IgD-negative memory B cell (primary cell): ENCODE results near the gene LMF1. TPM values are rescaled to one million over a fixed set of nuclear protein-coding genes. Genes with fewer than 3 reads are reported as not detected.
"Not testable (repeated sequence)": the region's sequence is repeated elsewhere in the genome, so short reads cannot be mapped to it uniquely, and the experiment has no call there.

ENCODE experiments used
- H3K27ac Mint-ChIP-seq, 3 donors: one replicate each; pipeline ENCODE4 v1.8.0; 2020 to 2022; ENCODE audit warnings: mild to moderate bottlenecking in 3 of 3, mixed read lengths in 3 of 3, moderate library complexity in 1 of 3
- H3K27me3 Mint-ChIP-seq: one replicate; pipeline ENCODE4 v1.8.0; 2021; ENCODE audit warnings: mixed read lengths
- H3K36me3 Mint-ChIP-seq: one replicate; pipeline ENCODE4 v1.8.0; 2020; ENCODE audit warnings: mild to moderate bottlenecking, mixed read lengths
- H3K4me1 Mint-ChIP-seq, 3 donors: one replicate each; pipeline ENCODE4 v1.8.0; 2020 to 2022; ENCODE audit warnings: mixed read lengths in 3 of 3, mild to moderate bottlenecking in 1 of 3
- H3K4me3 Mint-ChIP-seq, 4 donors: one replicate each; pipeline ENCODE4 v1.8.0; 2020 to 2022; ENCODE audit warnings: mild to moderate bottlenecking in 4 of 4, mixed read lengths in 4 of 4, moderate library complexity in 3 of 4
- H3K9me3 Mint-ChIP-seq, 3 donors: one replicate each; pipeline ENCODE4 v1.8.0; 2020 to 2021; ENCODE audit warnings: mixed read lengths in 3 of 3, mild to moderate bottlenecking in 1 of 3
- polyA plus RNA-seq: library from polyadenylated mRNA; unstranded; fragments of 300-500 nt; fragmentation: Illumina TruSeq; gene quantifications from one replicate; pipeline ENCODE4 v1.2.3, GENCODE V29; 2021

Gene LMF1
- polyA plus RNA-seq, 1 donor from 2014 or later: 16.1 TPM

DNA sequence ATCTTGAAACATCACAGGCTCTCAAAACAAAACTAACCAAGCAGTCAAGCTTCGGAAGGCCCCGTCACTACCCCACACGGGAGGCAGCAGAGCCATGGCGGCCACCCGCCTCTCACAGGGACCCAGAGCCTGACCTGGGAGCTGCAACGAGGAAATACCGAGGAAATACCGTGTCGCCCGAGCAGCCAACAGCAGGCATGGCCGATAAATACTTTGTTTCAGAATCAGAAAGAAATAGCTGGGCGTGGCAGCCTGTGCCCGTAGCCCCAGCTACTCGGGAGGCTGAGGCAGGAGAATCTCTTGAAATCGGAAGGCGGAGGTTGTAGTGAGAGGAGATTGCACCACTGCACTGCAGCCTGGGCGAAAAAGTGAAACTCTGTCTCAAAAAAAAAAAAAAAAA lies 6.9 kb downstream of the LMF1 start:
- Mint-ChIP-seq H3K27me3 (no peaks in the 10 kb centered on the region), H3K36me3 (peaks cover 18% of the 10 kb centered on the region), H3K27ac (no peak overlapping the region), H3K9me3 (peaks cover 0 to 4% (median 0%) of the 10 kb centered on the region in 3 donors), H3K4me3 (peak overlapping the region in 2 of 4 donors; percentile 60 to 67), H3K4me1 (peaks cover 3 to 26% (median 12%) of the 10 kb centered on the region in 3 donors)

DNA sequence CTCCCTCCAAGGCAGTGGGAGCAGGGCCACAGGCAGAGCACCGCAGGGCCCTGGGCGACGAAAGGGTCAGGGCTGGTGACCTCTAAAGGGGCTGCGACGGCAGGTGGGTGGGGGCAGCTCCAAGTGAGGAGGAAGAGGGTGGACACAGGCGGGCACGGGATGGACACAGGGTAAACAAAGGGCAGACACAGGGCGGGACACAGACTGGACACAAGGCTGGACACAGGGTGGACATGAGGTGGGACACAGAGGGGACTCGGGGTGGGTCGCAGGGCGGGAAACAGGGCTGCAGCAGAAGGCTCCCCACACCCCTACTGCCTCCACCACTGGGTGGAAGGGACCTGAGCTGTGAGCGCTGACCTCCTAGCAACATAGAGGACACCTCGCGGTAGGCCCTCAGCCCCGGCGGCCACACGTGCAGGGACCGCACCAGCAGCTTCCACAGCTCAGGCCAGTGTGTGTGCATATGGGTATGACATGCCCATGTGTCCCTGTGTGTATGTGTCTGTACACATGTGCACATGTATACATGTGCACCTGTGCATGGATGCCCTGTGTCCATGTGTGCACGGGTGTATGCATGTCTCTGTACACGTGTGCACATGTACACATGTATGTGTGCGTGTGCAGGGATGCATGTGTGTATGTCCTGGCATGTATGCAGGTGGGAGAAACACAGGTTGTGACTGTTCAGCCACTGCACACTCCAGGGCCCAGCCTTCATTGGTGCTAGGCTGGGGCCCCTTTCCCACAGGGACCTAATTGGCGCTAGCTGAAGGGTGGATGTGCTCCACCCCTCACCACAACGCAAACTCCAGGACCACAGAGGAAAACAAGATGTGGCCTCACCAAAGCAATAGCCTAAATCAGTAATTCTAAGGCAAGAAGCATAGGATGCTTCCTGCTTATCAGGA lies 7.6 kb downstream of the LMF1 start:
- H3K4me1 Mint-ChIP-seq: peaks cover 3 to 19% (median 10%) of the 10 kb centered on the region in 3 donors
- H3K27ac Mint-ChIP-seq: no peak overlapping the region
- H3K27me3 Mint-ChIP-seq: no peaks in the 10 kb centered on the region
- H3K36me3 Mint-ChIP-seq: peaks cover 15% of the 10 kb centered on the region
- H3K4me3 Mint-ChIP-seq: peak overlapping the region in 3 of 4 donors; percentile 52 to 67 (median 60)
- peaks cover 0 to 4% (median 0%) of the 10 kb centered on the region in 3 donors for H3K9me3 Mint-ChIP-seq

DNA sequence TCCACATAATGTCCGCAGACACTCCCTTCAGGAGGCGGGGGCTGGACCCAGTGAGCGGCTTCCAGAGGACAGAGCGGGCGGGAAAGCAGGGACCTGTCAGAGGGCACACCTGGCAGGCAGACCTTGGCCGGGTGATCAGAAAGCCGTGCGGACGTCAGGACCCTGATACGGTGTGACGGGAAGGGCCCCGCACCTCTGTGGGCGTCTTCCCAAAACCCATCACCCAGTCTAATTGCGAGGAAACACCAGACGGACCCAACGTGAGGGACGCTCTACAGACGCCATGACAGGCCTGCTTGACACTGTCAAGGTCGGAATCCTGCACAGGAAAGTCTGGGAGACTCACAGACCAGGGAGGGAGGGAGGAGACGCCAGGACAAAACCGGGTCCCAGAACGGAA lies 8.4 kb downstream of the LMF1 start:
- peaks cover 0 to 4% (median 0%) of the 10 kb centered on the region in 3 donors for H3K9me3 Mint-ChIP-seq
- peaks cover 17% of the 10 kb centered on the region for H3K36me3 Mint-ChIP-seq
- no peak overlapping the region for H3K4me3 Mint-ChIP-seq
- peaks cover 4 to 18% (median 10%) of the 10 kb centered on the region in 3 donors for H3K4me1 Mint-ChIP-seq
- no peaks in the 10 kb centered on the region for H3K27me3 Mint-ChIP-seq
- no peak overlapping the region for H3K27ac Mint-ChIP-seq

DNA sequence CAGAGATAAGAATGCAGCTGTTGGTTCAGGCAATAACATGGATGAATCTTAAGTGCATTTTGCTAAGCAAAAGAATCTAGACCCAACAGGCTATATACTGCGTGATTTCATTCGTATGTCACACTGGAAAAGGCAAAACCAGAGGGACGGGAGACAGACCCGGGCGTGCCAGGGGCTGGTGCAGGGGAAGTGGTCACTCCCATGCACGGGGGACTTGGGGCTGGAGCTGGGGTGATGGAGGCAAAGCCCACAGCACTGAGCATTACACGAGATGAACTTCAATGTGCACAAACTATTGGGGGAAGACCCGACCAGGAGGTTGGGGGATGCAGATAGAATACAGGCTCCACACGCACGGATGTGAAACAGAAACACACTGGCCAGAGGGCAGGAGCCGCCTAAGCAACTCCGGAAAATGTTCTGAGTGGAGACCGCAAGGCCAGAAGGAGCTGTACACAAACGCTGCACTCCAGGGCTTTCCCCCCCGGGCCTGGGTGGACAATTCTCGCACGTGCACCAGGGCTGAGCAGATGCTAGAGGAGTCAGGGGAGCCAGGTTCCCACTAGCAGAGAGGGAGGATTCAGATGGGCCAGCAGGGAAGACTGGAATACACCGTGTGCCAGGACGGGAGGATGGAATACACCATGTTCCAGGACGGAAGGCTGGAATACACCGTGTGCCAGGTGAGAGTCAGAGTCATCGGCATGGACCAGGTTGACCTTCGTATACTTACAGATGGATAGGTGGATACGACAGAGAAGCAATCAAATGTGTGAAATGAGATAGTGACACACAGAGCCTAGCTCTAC lies 11.3 kb downstream of the LMF1 start:
- no peak overlapping the region for H3K4me3 Mint-ChIP-seq
- no peaks in the 10 kb centered on the region for H3K27me3 Mint-ChIP-seq
- H3K27ac Mint-ChIP-seq: no peak overlapping the region

DNA sequence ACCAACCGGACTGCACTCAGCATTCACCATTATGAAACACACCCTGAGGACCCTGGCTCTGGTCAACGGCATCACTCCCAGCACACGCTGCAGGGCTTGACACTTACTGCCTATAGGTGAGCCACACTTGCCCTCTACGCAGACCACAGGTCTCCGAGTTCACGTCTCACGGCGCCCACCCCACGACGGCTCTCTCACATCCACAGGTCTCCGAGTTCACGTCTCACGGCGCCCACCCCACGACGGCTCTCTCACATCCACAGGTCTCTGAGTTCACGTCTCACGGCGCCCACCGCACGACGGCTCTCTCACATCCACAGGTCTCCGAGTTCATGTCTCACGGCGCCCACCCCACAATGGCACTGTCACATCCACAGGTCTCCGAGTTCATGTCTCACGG lies 15.0 kb downstream of the LMF1 start:
- not testable (repeated sequence) for H3K27me3 Mint-ChIP-seq, H3K27ac Mint-ChIP-seq, H3K4me1 Mint-ChIP-seq, H3K9me3 Mint-ChIP-seq, H3K4me3 Mint-ChIP-seq
- H3K36me3 Mint-ChIP-seq: peaks cover 11% of the 10 kb centered on the region

More for the DNA sequence above, 11.3 kb downstream of the LMF1 start:
- H3K9me3 Mint-ChIP-seq: no peaks in the 10 kb centered on the region
- peaks cover 5 to 9% (median 5%) of the 10 kb centered on the region in 3 donors for H3K4me1 Mint-ChIP-seq
- peaks cover 8% of the 10 kb centered on the region for H3K36me3 Mint-ChIP-seq

DNA sequence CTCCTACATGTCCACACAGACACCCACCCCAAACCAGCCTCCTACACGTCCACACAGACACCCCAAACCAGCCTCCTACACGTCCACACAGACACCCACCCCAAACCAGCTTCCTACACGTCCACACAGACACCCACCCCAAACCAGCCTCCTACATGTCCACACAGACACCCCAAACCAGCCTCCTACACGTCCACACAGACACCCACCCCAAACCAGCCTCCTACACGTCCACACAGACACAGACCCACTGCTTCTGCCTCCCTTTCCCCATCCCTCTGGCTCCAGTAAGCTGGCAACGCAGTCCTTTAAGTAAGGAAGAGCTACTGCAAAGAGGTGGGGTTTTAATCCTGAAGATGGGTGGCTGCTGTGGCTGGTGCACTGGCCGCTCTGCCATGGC lies 17.0 kb downstream of the LMF1 start:
- not testable (repeated sequence) for H3K4me3 Mint-ChIP-seq, H3K27me3 Mint-ChIP-seq, H3K9me3 Mint-ChIP-seq, H3K27ac Mint-ChIP-seq, H3K4me1 Mint-ChIP-seq, H3K36me3 Mint-ChIP-seq

DNA sequence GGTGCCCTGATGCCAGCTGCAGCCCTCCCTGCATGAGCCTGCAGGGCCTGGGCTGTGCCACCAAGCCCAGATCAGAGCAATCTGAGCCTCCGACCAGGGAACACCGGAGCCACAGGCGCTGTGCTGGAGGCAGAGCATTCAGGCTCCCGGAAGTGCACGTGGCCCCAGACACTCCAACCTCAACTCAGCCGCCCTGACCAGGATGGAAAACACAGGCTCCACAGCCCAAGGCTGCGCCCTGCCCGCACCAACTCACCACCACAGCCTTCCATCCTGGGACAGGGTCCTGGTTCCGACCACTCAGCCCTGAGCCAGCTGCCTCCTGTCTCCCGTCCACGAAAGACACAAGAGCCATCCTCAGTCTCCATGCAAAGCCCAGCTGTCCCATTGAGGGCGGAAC lies 18.5 kb downstream of the LMF1 start:
- Mint-ChIP-seq H3K4me3 (no peak overlapping the region), H3K4me1 (peaks cover 0 to 3% (median 0%) of the 10 kb centered on the region in 3 donors), H3K27me3 (no peaks in the 10 kb centered on the region), H3K9me3 (no peaks in the 10 kb centered on the region), H3K36me3 (peaks cover 9% of the 10 kb centered on the region), H3K27ac (no peak overlapping the region)

DNA sequence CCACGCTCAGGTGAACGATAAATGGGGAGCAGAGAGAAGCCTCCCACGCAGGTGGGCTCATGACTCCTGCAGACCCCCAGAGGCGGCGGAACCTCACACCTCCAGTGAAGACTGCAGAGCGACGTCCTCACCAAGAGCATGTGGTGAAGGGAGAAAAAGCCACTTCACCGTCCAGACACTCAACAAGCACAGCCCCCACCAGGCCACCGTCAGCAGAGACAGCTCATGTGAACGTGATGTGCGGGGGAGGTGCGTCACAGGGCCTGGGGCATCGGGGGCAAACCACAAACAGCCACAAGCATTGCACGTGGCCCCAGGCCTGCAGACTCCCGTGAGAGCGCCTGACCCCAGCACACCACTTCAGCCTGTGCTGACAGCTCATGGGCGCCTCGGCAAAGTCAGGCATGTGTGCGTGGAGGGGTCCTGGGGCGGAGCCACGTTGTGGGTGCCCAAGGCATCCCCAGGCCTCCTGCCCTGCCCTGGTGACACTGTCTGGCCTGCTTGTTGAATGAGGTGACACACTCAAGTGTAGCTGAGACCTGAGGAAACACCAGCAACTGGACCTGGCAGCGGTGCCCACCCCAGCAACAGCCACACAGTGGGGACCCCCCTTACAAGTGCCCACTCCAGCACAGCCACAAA lies 19.0 kb downstream of the LMF1 start:
- H3K27ac Mint-ChIP-seq: no peak overlapping the region
- H3K36me3 Mint-ChIP-seq: peaks cover 7% of the 10 kb centered on the region
- no peaks in the 10 kb centered on the region for H3K9me3 Mint-ChIP-seq
- H3K27me3 Mint-ChIP-seq: no peaks in the 10 kb centered on the region
- peak overlapping the region in 1 of 4 donors; percentile 23 for H3K4me3 Mint-ChIP-seq
- H3K4me1 Mint-ChIP-seq: peaks cover 0 to 3% (median 0%) of the 10 kb centered on the region in 3 donors

DNA sequence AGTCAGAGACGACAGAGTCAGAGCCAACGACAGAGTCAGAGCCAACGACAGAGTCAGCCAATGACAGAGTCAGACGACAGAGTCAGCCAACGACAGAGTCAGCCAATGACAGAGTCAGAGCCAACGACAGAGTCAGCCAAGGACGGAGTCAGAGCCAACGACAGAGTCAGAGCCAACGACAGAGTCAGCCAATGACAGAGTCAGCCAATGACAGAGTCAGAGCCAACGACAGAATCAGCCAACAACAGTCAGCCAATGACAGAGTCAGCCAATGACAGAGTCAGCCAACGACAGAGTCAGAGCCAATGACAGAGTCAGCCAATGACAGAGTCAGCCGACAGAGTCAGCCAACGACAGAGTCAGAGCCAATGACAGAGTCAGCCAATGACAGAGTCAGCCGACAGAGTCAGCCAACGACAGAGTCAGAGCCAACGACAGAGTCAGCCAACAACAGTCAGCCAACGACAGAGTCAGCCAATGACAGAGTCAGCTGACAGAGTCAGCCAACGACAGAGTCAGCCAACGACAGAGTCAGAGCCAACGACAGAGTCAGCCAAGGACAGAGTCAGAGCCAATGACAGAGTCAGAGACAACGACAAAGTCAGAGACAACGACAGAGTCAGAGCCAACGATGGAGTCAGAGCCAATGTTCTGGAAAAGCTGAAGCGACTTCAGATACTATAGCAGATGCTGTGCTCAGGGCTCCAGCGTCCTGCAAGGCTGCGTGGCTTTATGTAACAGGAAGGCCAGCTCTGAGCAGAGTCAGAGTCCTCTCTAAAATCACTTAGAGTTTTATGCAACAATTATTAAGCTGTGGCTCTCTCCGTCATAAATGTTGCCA lies 19.8 kb downstream of the LMF1 start:
- not testable (repeated sequence) for H3K4me3 Mint-ChIP-seq, H3K27me3 Mint-ChIP-seq, H3K27ac Mint-ChIP-seq, H3K36me3 Mint-ChIP-seq, H3K4me1 Mint-ChIP-seq, H3K9me3 Mint-ChIP-seq

DNA sequence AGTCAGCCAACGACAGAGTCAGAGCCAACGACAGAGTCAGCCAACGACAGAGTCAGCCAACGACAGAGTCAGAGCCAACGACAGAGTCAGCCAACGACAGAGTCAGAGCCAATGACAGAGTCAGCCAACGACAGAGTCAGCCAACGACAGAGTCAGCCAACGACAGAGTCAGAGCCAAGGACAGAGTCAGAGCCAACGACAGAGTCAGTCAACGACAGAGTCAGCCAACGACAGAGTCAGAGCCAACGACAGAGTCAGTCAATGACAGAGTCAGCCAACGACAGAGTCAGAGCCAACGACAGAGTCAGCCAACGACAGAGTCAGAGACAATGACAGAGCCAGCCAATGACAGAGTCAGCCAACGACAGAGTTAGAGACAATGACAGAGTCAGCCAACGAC lies 22.0 kb downstream of the LMF1 start:
- not testable (repeated sequence) for H3K27ac Mint-ChIP-seq, H3K9me3 Mint-ChIP-seq, H3K4me3 Mint-ChIP-seq, H3K27me3 Mint-ChIP-seq, H3K36me3 Mint-ChIP-seq, H3K4me1 Mint-ChIP-seq

DNA sequence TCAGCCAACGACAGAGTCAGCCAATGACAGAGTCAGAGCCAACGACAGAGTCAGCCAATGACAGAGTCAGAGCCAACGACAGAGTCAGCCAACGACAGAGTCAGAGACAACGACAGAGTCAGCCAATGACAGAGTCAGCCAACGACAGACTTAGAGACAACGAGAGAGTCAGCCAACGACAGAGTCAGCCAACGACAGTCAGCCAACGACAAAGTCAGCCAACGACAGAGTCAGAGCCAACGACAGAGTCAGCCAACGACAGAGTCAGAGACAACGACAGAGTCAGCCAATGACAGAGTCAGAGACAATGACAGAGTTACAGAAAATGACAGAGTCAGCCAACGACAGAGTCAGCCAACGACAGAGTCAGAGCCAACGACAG lies 22.9 kb downstream of the LMF1 start:
- not testable (repeated sequence) for H3K4me3 Mint-ChIP-seq, H3K4me1 Mint-ChIP-seq, H3K27me3 Mint-ChIP-seq, H3K36me3 Mint-ChIP-seq, H3K9me3 Mint-ChIP-seq, H3K27ac Mint-ChIP-seq

DNA sequence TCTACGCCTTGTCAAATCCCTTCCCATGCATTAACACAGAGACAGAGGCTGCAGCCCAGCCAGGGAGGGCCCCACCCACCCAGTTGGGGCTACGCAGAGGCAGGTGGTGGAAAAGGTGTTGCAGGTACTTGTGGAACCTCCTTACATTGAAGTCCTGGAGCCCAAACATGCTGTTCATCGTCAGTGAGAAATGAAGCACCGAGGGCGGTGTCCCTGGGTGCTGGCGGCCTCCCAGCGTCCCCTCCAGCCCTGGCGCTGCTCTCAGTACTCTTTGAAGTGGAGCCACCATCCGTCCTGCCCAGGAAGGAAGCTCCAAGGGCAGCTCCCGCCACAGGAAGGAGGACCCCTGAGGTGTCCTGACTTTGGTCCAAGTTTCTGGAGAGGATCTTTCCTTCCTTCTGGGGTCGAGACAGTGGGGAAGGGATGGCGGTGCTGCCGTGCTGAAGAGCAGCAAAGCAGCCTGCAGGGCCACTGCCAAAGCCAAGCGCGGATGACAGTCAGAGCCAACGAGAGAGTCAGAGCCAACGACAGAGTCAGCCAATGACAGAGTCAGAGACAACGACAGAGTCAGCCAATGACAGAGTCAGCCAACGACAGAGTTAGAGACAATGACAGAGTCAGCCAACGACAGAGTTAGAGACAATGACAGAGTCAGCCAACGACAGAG lies 23.4 kb downstream of the LMF1 start:
- H3K27me3 Mint-ChIP-seq: no peaks in the 10 kb centered on the region
- H3K36me3 Mint-ChIP-seq: peaks cover 8% of the 10 kb centered on the region
- H3K27ac Mint-ChIP-seq: no peak overlapping the region
- no peak overlapping the region for H3K4me3 Mint-ChIP-seq
- peaks cover 0 to 1% (median 0%) of the 10 kb centered on the region in 3 donors for H3K4me1 Mint-ChIP-seq
- peaks cover 2 to 9% (median 8%) of the 10 kb centered on the region in 3 donors for H3K9me3 Mint-ChIP-seq

DNA sequence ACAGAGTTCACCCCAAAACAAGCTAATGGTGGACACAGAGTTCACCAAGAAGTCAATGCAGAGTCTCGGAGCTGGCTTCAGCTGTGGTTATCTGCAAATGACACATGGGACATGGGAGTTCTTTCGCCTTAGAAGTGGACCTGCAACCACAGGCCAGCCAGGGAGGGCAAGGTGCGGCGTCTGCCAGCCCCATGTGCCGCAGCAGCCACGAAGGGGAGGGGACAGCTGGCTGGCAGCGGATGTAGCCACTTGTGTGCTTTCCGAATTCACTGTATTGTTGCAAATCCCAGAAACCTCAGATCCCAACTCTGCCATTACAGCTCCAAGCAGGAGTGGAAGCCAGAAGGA lies 24.8 kb downstream of the LMF1 start:
- no peak overlapping the region for H3K4me3 Mint-ChIP-seq
- H3K36me3 Mint-ChIP-seq: peaks cover 10% of the 10 kb centered on the region
- H3K4me1 Mint-ChIP-seq: peaks cover 0 to 1% (median 0%) of the 10 kb centered on the region in 3 donors
- no peak overlapping the region for H3K27ac Mint-ChIP-seq
- H3K9me3 Mint-ChIP-seq: peaks cover 5 to 15% (median 15%) of the 10 kb centered on the region in 3 donors
- H3K27me3 Mint-ChIP-seq: no peaks in the 10 kb centered on the region
